ENCODE results near the gene OSM. TPM values are rescaled to one million over a fixed set of nuclear protein-coding genes. Genes with fewer than 3 reads are reported as not detected.

The OSM gene
- total RNA-seq, 1 donor from 2014 or later, result 1.7 TPM

DNA sequence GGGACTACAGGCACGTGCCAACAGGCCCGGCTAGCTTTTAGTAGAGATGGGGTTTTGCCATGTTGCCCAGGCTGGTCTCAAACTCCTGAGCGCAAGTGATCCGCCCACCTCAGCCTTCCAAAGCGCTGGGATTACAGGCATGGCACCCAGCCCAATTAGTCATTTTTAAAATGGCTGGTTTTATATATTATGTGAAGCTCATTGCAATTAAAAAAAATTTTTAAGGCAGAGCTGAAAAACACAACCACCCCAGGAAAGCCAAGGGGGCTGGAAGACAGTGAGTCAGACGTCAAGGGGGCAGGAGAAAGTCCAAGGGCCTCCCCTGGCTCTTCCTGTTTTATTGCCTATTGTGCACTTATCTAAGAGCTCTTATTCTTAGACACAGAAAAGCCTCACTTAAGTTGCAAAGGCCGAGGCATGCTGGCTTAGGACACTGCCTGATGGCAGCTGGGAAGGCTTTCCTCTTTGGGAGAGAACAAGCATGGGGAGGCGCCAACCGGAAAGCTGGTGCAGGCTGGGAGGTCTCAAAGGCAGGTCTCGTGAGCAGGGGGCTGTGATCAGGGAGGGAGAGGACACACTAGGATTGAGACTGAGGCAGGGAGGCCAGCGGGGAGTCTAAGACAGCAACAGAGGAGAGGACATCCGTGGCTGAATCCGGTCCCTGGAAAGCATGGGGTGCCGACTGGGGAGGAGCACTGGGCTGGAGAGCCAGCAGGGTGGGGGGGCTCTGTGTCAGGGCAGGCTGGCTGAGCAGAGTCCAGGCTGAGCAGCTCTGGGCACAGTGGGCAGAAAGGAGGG is 11.1 kb upstream of the OSM start:
- H3K4me3 Mint-ChIP-seq, result no peak overlapping the region
- no peaks in the 10 kb centered on the region for H3K36me3 Mint-ChIP-seq (ENCODE audit: low read depth)
- intact Hi-C loops (cut with micrococcal nuclease), result no loop called here
- DNase-seq (no peak), ATAC-seq (ENCODE audit: low read depth) (no peak)
- peaks cover 25% of the 10 kb centered on the region for H3K27me3 Mint-ChIP-seq
- no peak overlapping the region for H3K27ac Mint-ChIP-seq
- ChIA-PET POLR2A (no interaction called here), CTCF (interaction anchor here (0.9 to 3.3 kb wide), 2 partner anchors 10 to 113 kb away, joined by 3 to 13 read pairs; partner anchors contain the start of gene CASTOR1)
- no peaks in the 10 kb centered on the region for H3K9me3 Mint-ChIP-seq
- TF ChIP-seq, protein P1, sequence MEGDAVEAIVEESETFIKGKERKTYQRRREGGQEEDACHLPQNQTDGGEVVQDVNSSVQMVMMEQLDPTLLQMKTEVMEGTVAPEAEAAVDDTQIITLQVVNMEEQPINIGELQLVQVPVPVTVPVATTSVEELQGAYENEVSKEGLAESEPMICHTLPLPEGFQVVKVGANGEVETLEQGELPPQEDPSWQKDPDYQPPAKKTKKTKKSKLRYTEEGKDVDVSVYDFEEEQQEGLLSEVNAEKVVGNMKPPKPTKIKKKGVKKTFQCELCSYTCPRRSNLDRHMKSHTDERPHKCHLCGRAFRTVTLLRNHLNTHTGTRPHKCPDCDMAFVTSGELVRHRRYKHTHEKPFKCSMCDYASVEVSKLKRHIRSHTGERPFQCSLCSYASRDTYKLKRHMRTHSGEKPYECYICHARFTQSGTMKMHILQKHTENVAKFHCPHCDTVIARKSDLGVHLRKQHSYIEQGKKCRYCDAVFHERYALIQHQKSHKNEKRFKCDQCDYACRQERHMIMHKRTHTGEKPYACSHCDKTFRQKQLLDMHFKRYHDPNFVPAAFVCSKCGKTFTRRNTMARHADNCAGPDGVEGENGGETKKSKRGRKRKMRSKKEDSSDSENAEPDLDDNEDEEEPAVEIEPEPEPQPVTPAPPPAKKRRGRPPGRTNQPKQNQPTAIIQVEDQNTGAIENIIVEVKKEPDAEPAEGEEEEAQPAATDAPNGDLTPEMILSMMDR (IDR thresholded peaks at IDR 0.05), result no peak
- H3K4me1 Mint-ChIP-seq, result peaks cover 10% of the 10 kb centered on the region

DNA sequence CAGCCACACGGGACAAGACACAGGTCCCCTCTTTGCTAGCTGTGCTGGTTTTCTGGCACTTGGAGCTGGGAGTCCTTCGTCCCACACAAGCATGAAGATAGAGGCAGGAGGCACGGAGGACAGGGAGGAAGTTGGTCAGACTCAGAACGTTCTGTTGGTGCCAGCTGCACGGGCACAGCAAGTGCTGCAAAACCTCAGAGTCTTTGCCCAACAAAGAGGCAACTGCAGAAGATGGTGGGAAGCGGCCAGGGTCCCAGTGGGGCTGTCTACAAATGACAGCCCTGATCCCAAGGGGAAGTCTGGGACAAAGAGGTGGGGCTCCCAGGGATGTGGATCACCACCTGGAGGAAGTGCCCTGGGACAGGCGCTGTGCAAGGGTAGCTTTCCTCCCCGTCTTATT is 9.4 kb upstream of the OSM start:
- TF ChIP-seq, protein P1 (IDR thresholded peaks at IDR 0.05), result no peak
- CTCF ChIA-PET, result interaction anchor here (3.3 kb wide), 1 partner anchor 12 kb away, joined by 13 read pairs; the partner anchor contains the start of gene CASTOR1
- Mint-ChIP-seq H3K27me3 (peaks cover 25% of the 10 kb centered on the region), H3K27ac (no peak overlapping the region), H3K4me3 (no peak overlapping the region), H3K9me3 (no peaks in the 10 kb centered on the region), H3K36me3 (ENCODE audit: low read depth) (no peaks in the 10 kb centered on the region), H3K4me1 (peaks cover 10% of the 10 kb centered on the region)
- POLR2A ChIA-PET, result no interaction called here
- DNase-seq (no peak), ATAC-seq (ENCODE audit: low read depth) (no peak)
- intact Hi-C loops (cut with micrococcal nuclease), result no loop called here

DNA sequence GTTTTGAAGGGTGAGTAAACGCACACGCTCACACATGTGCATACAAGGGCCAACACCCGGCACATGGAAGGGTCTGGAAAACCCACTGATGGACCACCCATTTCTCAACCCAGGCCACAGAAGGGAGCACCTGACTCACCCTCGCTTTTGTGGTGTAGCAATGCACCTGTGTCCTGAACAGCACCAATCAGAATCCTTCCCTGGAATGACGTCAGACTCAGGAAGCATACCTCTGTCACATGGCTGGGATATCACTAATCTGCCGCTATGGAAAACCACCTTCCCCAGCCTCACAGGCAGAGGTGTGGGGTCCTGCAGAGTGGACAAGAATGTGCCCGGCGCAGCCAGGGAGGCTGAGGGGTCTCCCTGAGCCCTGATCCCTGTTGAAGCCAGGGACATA is 9.0 kb upstream of the OSM start:
- Mint-ChIP-seq H3K4me1 (peaks cover 10% of the 10 kb centered on the region), H3K4me3 (no peak overlapping the region), H3K27ac (no peak overlapping the region), H3K9me3 (no peaks in the 10 kb centered on the region), H3K27me3 (peaks cover 25% of the 10 kb centered on the region), H3K36me3 (ENCODE audit: low read depth) (peaks cover under 1% of the 10 kb centered on the region)
- DNase-seq (no peak), ATAC-seq (ENCODE audit: low read depth) (no peak)
- CTCF ChIA-PET, result interaction anchor here (3.3 kb wide), 1 partner anchor 13 kb away, joined by 13 read pairs; the partner anchor contains the start of gene CASTOR1
- POLR2A ChIA-PET, result no interaction called here
- TF ChIP-seq, protein P1 (IDR thresholded peaks at IDR 0.05), result no peak
- intact Hi-C loops (cut with micrococcal nuclease), result no loop called here

DNA sequence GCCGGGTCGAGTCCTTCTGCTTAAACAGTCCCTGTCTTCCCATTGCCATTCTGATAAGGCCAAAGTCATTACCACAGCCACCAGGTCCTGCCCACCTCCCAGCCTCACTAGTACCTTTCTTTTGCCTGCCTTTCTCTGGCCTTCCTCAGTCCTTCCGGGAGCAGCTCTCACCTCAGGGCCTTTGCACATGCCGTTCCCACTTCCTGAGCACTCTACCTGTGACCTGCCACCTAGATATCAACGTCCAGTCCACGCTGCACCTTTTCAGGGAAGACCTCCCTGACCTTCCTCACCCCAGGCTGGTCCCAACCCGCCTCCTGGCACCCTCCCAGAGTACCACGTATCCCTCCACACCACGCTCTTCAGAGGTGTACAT is 7.8 kb upstream of the OSM start:
- no peak for ATAC-seq (ENCODE audit: low read depth)
- TF ChIP-seq, protein P1 (IDR thresholded peaks at IDR 0.05), result no peak
- peaks cover 4% of the 10 kb centered on the region for H3K36me3 Mint-ChIP-seq (ENCODE audit: low read depth)
- H3K4me3 Mint-ChIP-seq, result no peak overlapping the region
- POLR2A ChIA-PET, result no interaction called here
- CTCF ChIA-PET, result no interaction called here
- H3K27me3 Mint-ChIP-seq, result peaks cover 22% of the 10 kb centered on the region
- peaks cover 10% of the 10 kb centered on the region for H3K4me1 Mint-ChIP-seq
- no peaks in the 10 kb centered on the region for H3K9me3 Mint-ChIP-seq
- H3K27ac Mint-ChIP-seq, result no peak overlapping the region
- no peak for DNase-seq
- intact Hi-C loops (cut with micrococcal nuclease), result no loop called here

DNA sequence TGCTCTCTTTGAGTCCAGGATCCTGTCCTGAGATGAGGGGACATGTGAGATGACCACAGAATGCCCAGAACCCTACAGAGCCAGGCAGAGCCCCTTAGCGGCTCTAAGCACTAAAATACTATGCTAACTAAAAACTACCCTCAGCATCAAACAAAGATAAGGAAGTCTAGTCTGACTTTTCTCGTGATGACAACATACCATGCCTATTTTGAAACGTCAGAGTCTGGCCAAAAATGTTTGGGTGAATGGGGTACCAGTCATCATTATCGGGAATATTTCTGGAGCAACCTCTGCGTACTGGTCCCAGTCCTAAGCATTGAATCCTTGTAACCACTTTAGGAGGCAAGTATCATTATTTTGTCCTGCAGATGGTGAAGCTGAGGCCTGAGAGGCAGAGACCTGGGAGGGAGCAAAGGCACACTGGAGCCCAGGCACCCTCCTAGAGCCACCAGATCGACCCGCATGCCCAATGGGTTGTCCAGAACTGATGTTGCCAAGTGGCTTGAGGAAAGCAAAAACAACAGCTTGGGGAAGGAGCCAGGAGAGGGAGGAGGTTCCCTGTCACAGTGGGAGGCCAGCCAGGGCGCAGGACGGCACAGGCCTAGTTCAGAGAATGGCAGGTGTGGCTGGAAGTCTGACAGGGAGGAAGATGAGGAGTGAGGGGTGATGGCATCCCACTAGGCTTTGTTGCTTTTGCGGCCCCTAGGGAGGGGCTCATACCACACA is 7.2 kb upstream of the OSM start:
- H3K4me1 Mint-ChIP-seq, result peaks cover 10% of the 10 kb centered on the region
- CTCF ChIA-PET, result no interaction called here
- TF ChIP-seq, protein P1 (IDR thresholded peaks at IDR 0.05), result no peak
- no peak overlapping the region for H3K4me3 Mint-ChIP-seq
- no peak overlapping the region for H3K27ac Mint-ChIP-seq
- intact Hi-C loops (cut with micrococcal nuclease), result no loop called here
- no peak for DNase-seq
- no peak for ATAC-seq (ENCODE audit: low read depth)
- H3K9me3 Mint-ChIP-seq, result no peaks in the 10 kb centered on the region
- peaks cover 17% of the 10 kb centered on the region for H3K27me3 Mint-ChIP-seq
- POLR2A ChIA-PET, result no interaction called here
- peaks cover 6% of the 10 kb centered on the region for H3K36me3 Mint-ChIP-seq (ENCODE audit: low read depth)
